ENCODE measurements around the gene SEZ6.

SEZ6 gene

DNA sequence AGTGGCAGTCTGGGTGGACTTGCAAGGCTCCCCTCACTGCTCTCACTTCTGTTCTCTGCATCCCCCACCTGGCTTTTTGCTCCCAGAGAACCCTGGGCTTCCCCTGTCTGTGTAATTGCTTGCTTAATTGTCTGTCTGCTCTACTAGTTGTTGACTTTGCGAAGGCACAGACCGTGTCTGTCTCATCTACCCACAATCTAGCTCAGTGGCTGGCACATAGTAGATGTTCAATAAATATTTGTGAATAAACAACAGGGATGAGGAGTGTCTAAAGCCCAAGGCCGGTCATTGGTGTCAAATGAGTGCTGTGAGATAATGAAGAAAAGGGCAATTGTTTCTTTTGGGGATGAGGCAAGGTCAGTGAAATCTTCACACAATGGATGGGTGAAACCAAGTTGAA is 2.8 kb upstream of the SEZ6 start:
- H3K4me3 ChIP-seq (ENCODE audit: low read depth, low read length) = no peak overlapping the region
- H3K4me1 ChIP-seq = peaks cover 2% of the 10 kb centered on the region
- H3K4me2 ChIP-seq (ENCODE audit: low read length) = no peak overlapping the region
- TF ChIP-seq, protein P1, sequence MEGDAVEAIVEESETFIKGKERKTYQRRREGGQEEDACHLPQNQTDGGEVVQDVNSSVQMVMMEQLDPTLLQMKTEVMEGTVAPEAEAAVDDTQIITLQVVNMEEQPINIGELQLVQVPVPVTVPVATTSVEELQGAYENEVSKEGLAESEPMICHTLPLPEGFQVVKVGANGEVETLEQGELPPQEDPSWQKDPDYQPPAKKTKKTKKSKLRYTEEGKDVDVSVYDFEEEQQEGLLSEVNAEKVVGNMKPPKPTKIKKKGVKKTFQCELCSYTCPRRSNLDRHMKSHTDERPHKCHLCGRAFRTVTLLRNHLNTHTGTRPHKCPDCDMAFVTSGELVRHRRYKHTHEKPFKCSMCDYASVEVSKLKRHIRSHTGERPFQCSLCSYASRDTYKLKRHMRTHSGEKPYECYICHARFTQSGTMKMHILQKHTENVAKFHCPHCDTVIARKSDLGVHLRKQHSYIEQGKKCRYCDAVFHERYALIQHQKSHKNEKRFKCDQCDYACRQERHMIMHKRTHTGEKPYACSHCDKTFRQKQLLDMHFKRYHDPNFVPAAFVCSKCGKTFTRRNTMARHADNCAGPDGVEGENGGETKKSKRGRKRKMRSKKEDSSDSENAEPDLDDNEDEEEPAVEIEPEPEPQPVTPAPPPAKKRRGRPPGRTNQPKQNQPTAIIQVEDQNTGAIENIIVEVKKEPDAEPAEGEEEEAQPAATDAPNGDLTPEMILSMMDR (IDR thresholded peaks at IDR 0.05) = no peak
- no peaks in the 10 kb centered on the region for H3K9me3 ChIP-seq (ENCODE audit: control insufficient read depth, low read length)
- H2AFZ ChIP-seq = no peak overlapping the region
- H3K9ac ChIP-seq = no peak overlapping the region
- no peaks in the 10 kb centered on the region for H3K27me3 ChIP-seq (ENCODE audit: control insufficient read depth, insufficient read depth, low read length)
- H3K79me2 ChIP-seq = no peaks in the 10 kb centered on the region
- H3K27ac ChIP-seq = no peak overlapping the region
- no peaks in the 10 kb centered on the region for H3K36me3 ChIP-seq (ENCODE audit: control insufficient read depth, insufficient read depth, low read length)

GRCh38 chr17:29007860-29008455 is 2.1 kb upstream of the SEZ6 start:
- no peak overlapping the region for H3K27ac ChIP-seq
- peaks cover 2% of the 10 kb centered on the region for H3K4me1 ChIP-seq
- no peaks in the 10 kb centered on the region for H3K36me3 ChIP-seq (ENCODE audit: control insufficient read depth, insufficient read depth, low read length)
- no peak overlapping the region for H3K4me2 ChIP-seq (ENCODE audit: low read length)
- H3K79me2 ChIP-seq = no peaks in the 10 kb centered on the region
- no peak overlapping the region for H2AFZ ChIP-seq
- TF ChIP-seq, protein P1 (IDR thresholded peaks at IDR 0.05) = no peak
- H3K9ac ChIP-seq = no peak overlapping the region
- no peak overlapping the region for H3K4me3 ChIP-seq (ENCODE audit: low read depth, low read length)
- H3K9me3 ChIP-seq (ENCODE audit: control insufficient read depth, low read length) = no peaks in the 10 kb centered on the region
- no peaks in the 10 kb centered on the region for H3K27me3 ChIP-seq (ENCODE audit: control insufficient read depth, insufficient read depth, low read length)

- Histone ChIP-seq H3K4me3 (ENCODE audit: low read depth, low read length) (no peak overlapping the region), H3K27me3 (ENCODE audit: control insufficient read depth, insufficient read depth, low read length) (no peaks in the 10 kb centered on the region), H3K79me2 (no peaks in the 10 kb centered on the region), H2AFZ (no peak overlapping the region), H3K9me3 (ENCODE audit: control insufficient read depth, low read length) (no peaks in the 10 kb centered on the region), H3K9ac (no peak overlapping the region), H3K27ac (no peak overlapping the region), H3K36me3 (ENCODE audit: control insufficient read depth, insufficient read depth, low read length) (no peaks in the 10 kb centered on the region), H3K4me2 (ENCODE audit: low read length) (no peak overlapping the region), H3K4me1 (peaks cover 2% of the 10 kb centered on the region)
- TF ChIP-seq, protein P1 (IDR thresholded peaks at IDR 0.05) = no peak
Measured at GRCh38 chr17:29007456-29007855, 1.6 kb upstream of the SEZ6 start.

GRCh38 chr17:29004081-29004692 is 1.6 kb downstream of the SEZ6 start:
- H3K4me2 ChIP-seq (ENCODE audit: low read length) = no peak overlapping the region
- H3K9me3 ChIP-seq (ENCODE audit: control insufficient read depth, low read length) = no peaks in the 10 kb centered on the region
- no peaks in the 10 kb centered on the region for H3K79me2 ChIP-seq
- no peak overlapping the region for H3K27ac ChIP-seq
- peaks cover 2% of the 10 kb centered on the region for H3K4me1 ChIP-seq
- no peaks in the 10 kb centered on the region for H3K36me3 ChIP-seq (ENCODE audit: control insufficient read depth, insufficient read depth, low read length)
- H2AFZ ChIP-seq = no peak overlapping the region
- no peaks in the 10 kb centered on the region for H3K27me3 ChIP-seq (ENCODE audit: control insufficient read depth, insufficient read depth, low read length)
- H3K4me3 ChIP-seq (ENCODE audit: low read depth, low read length) = no peak overlapping the region
- no peak overlapping the region for H3K9ac ChIP-seq
- TF ChIP-seq, protein P1 (IDR thresholded peaks at IDR 0.05) = no peak

- no peak overlapping the region for H3K4me3 ChIP-seq (ENCODE audit: low read depth, low read length)
- H2AFZ ChIP-seq = no peak overlapping the region
- H3K4me2 ChIP-seq (ENCODE audit: low read length) = no peak overlapping the region
- H3K27me3 ChIP-seq (ENCODE audit: control insufficient read depth, insufficient read depth, low read length) = no peaks in the 10 kb centered on the region
- H3K36me3 ChIP-seq (ENCODE audit: control insufficient read depth, insufficient read depth, low read length) = no peaks in the 10 kb centered on the region
- no peak overlapping the region for H3K9ac ChIP-seq
- H3K27ac ChIP-seq = no peak overlapping the region
- H3K4me1 ChIP-seq = peaks cover 2% of the 10 kb centered on the region
- TF ChIP-seq, protein P1 (IDR thresholded peaks at IDR 0.05) = no peak
- H3K9me3 ChIP-seq (ENCODE audit: control insufficient read depth, low read length) = no peaks in the 10 kb centered on the region
- H3K79me2 ChIP-seq = no peaks in the 10 kb centered on the region
Measured at GRCh38 chr17:29003289-29003688, 2.5 kb downstream of the SEZ6 start.
